WTC11 (cell line): ENCODE results near the gene ARID3B. TPM values are rescaled to one million over a fixed set of nuclear protein-coding genes. Genes with fewer than 3 reads are reported as not detected.
A peak's percentile ranks its signal among the peaks of the same experiment; 100 is the strongest.

Source experiments
- ATAC-seq: fragments of 200-7000 bp; cut with Tn5 transposase; 2 replicates; pipeline ENCODE4 v1.10.0; 2021; ENCODE audit warnings: mild to moderate bottlenecking, moderate library complexity
- CTCF ChIA-PET: fragments of 300-600 bp; sonication (Branson Sonifier 250); formaldehyde crosslinking; loops from one replicate; lab custom pipeline; 2021; ENCODE audit warnings: antibody characterized with exemption; lab: Charles Lee
- POLR2A ChIA-PET: fragments of 350-600 bp; sonication (Branson Sonifier 250); formaldehyde crosslinking; loops from one replicate; lab custom pipeline; 2021; ENCODE audit warnings: antibody characterized with exemption; lab: Charles Lee
- DNase-seq: peaks from one replicate; pipeline ENCODE4 v3.0.0; 2021; ENCODE audit warnings: low spot score
- H3K27ac Mint-ChIP-seq: 2 replicates; pipeline ENCODE4 v1.8.0; 2021; ENCODE audit warnings: mixed read lengths
- H3K27me3 Mint-ChIP-seq: 2 replicates; pipeline ENCODE4 v1.8.0; 2021; ENCODE audit warnings: low read depth, mild to moderate bottlenecking, moderate library complexity, mixed read lengths
- H3K36me3 Mint-ChIP-seq: 2 replicates; pipeline ENCODE4 v1.8.0; 2021; ENCODE audit warnings: mixed read lengths
- H3K4me1 Mint-ChIP-seq: 2 replicates; pipeline ENCODE4 v1.8.0; 2022; ENCODE audit warnings: mixed read lengths
- H3K4me3 Mint-ChIP-seq: 2 replicates; pipeline ENCODE4 v1.8.0; 2021; ENCODE audit warnings: mild to moderate bottlenecking, moderate library complexity, mixed read lengths
- H3K9me3 Mint-ChIP-seq: 2 replicates; pipeline ENCODE4 v1.8.0; 2021; ENCODE audit warnings: mixed read lengths
- GABPB1 ChIP-seq: sonication (generic); formaldehyde crosslinking; IDR thresholded peaks from 2 replicates; pipeline ENCODE4 v1.8.1; 2023; ENCODE audit warnings: mild to moderate bottlenecking, missing genetic modification reagents
- HMGA2 ChIP-seq: fragments of 250-450 bp; sonication (Bioruptor Pico); IDR thresholded peaks from 2 replicates; pipeline ENCODE4 v1.4.0; 2021; ENCODE audit warnings: mild to moderate bottlenecking, moderate library complexity
- KAT7 ChIP-seq: sonication (generic); formaldehyde crosslinking; IDR thresholded peaks from 2 replicates; pipeline ENCODE4 v1.8.1; 2023; ENCODE audit warnings: missing genetic modification reagents, mild to moderate bottlenecking, borderline replicate concordance
- MXD4 ChIP-seq: fragments of 250-450 bp; sonication (Bioruptor Pico); IDR thresholded peaks from 2 replicates; pipeline ENCODE4 v1.8.0; 2021; ENCODE audit warnings: mild to moderate bottlenecking, moderate library complexity, borderline replicate concordance
- NFE2L1 ChIP-seq: sonication (generic); formaldehyde crosslinking; IDR thresholded peaks from 2 replicates; pipeline ENCODE4 v1.8.1; 2023; ENCODE audit warnings: missing genetic modification reagents
- SMAD3 ChIP-seq: sonication (generic); formaldehyde crosslinking; IDR thresholded peaks from 2 replicates; pipeline ENCODE4 v1.8.0; 2022; ENCODE audit warnings: missing genetic modification reagents, mild to moderate bottlenecking, borderline replicate concordance
- TCF7 ChIP-seq: sonication (generic); formaldehyde crosslinking; IDR thresholded peaks from 2 replicates; pipeline ENCODE4 v1.8.0; 2022; ENCODE audit warnings: mild to moderate bottlenecking, low read depth, missing genetic modification reagents, moderate library complexity
- TEAD1 ChIP-seq: sonication (generic); formaldehyde crosslinking; IDR thresholded peaks from 2 replicates; pipeline ENCODE4 v1.8.0; 2022; ENCODE audit warnings: mild to moderate bottlenecking, missing genetic modification reagents
- TP53 ChIP-seq: sonication (generic); formaldehyde crosslinking; IDR thresholded peaks from 2 replicates; pipeline ENCODE4 v1.8.1; 2023; ENCODE audit warnings: mild to moderate bottlenecking, missing genetic modification reagents
- ZNF121 ChIP-seq: sonication (generic); formaldehyde crosslinking; IDR thresholded peaks from 2 replicates; pipeline ENCODE4 v1.8.0; 2023; ENCODE audit warnings: missing genetic modification reagents
- ZNF138 ChIP-seq: sonication (generic); formaldehyde crosslinking; conservative IDR thresholded peaks from 2 replicates; pipeline ENCODE4 v1.8.1; 2022; ENCODE audit warnings: mild to moderate bottlenecking, moderate library complexity, missing genetic modification reagents
- ZNF263 ChIP-seq: sonication (generic); formaldehyde crosslinking; IDR thresholded peaks from 2 replicates; pipeline ENCODE4 v1.8.1; 2022; ENCODE audit warnings: low read depth, mild to moderate bottlenecking, moderate library complexity, missing genetic modification reagents
- ZNF416 ChIP-seq: fragments of 250-450 bp; sonication (Bioruptor Pico); IDR thresholded peaks from 2 replicates; pipeline ENCODE4 v1.9.0; 2021; ENCODE audit warnings: mild to moderate bottlenecking, inconsistent platforms
- ZNF423 ChIP-seq: fragments of 250-450 bp; sonication (Bioruptor Pico); IDR thresholded peaks from 2 replicates; pipeline ENCODE4 v2.1.2; 2022; ENCODE audit warnings: mild to moderate bottlenecking, moderate library complexity
- total RNA-seq: library from RNA; stranded (reverse); gene quantifications from 3 replicates; pipeline ENCODE4 v1.2.3, GENCODE V29; 2021
- TF ChIP-seq, protein P1 (sequence below): fragments of 250-450 bp; sonication (Bioruptor Pico); IDR thresholded peaks from 2 replicates; pipeline ENCODE4 v1.8.0; 2021; ENCODE audit warnings: mild to moderate bottlenecking
- TF ChIP-seq, protein P2 (sequence below): sonication (generic); formaldehyde crosslinking; IDR thresholded peaks from 2 replicates; pipeline ENCODE4 v1.8.1; 2023; ENCODE audit warnings: mild to moderate bottlenecking, missing genetic modification reagents
- TF ChIP-seq, protein P3 (sequence below): sonication (generic); formaldehyde crosslinking; conservative IDR thresholded peaks from 2 replicates; pipeline ENCODE4 v1.8.1; 2023; ENCODE audit warnings: mild to moderate bottlenecking, low read depth, missing genetic modification reagents, moderate library complexity
- TF ChIP-seq, protein P4 (sequence below): sonication (generic); formaldehyde crosslinking; IDR thresholded peaks from 2 replicates; pipeline ENCODE4 v1.8.0; 2022; ENCODE audit warnings: missing genetic modification reagents

Gene ARID3B
- total RNA-seq, 1 experiment from 2014 or later: 133 TPM

GRCh38 chr15:74545776-74546656, 5.0 kb downstream of the ARID3B start:
- Mint-ChIP-seq H3K4me3 (peak overlapping the region; percentile 7; the same call in 1 of the 2 replicates), H3K36me3 (peaks cover 73% of the 10 kb centered on the region), H3K4me1 (peaks cover 52% of the 10 kb centered on the region), H3K27me3 (no peaks in the 10 kb centered on the region), H3K27ac (peak overlapping the region; percentile 92), H3K9me3 (no peaks in the 10 kb centered on the region)
- ChIA-PET CTCF (interaction anchor here (0.9 to 1.9 kb wide), 3 partner anchors 13 to 63 kb away, joined by 3 to 9 read pairs (median 3); no protein-coding TSS in a partner anchor), POLR2A (no interaction called here)
- DNase-seq (peak; percentile 23), ATAC-seq (no peak; the same call in 1 of the 2 replicates)
- TF ChIP-seq GABPB1 (CRISPR knock-in tag) (peak; percentile 66), TP53 (CRISPR knock-in tag) (no peak)

DNA sequence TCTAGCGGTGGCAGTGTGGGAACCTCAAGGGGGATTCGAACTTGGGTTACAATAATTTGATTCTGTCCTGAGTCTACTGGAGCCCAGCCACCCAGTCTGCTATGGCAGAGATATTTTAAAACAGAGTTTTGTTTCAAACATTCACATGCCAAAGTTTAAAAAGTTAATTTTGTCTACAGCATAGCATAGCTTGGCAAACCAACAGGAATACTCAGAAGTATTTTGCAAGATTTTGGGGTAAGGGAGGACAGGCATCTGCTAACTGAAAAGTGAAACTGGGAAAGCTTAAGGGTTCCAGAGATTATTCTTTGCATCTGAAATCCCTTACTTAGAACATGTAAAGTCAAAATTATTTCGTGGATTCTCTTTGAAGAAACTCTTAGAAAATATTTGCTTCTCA, 6.6 kb downstream of the ARID3B start:
- TF ChIP-seq, protein P1, sequence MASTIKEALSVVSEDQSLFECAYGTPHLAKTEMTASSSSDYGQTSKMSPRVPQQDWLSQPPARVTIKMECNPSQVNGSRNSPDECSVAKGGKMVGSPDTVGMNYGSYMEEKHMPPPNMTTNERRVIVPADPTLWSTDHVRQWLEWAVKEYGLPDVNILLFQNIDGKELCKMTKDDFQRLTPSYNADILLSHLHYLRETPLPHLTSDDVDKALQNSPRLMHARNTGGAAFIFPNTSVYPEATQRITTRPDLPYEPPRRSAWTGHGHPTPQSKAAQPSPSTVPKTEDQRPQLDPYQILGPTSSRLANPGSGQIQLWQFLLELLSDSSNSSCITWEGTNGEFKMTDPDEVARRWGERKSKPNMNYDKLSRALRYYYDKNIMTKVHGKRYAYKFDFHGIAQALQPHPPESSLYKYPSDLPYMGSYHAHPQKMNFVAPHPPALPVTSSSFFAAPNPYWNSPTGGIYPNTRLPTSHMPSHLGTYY (CRISPR knock-in tag): no peak
- TF ChIP-seq SMAD3 (CRISPR knock-in tag): no peak
- TF ChIP-seq, protein P2, sequence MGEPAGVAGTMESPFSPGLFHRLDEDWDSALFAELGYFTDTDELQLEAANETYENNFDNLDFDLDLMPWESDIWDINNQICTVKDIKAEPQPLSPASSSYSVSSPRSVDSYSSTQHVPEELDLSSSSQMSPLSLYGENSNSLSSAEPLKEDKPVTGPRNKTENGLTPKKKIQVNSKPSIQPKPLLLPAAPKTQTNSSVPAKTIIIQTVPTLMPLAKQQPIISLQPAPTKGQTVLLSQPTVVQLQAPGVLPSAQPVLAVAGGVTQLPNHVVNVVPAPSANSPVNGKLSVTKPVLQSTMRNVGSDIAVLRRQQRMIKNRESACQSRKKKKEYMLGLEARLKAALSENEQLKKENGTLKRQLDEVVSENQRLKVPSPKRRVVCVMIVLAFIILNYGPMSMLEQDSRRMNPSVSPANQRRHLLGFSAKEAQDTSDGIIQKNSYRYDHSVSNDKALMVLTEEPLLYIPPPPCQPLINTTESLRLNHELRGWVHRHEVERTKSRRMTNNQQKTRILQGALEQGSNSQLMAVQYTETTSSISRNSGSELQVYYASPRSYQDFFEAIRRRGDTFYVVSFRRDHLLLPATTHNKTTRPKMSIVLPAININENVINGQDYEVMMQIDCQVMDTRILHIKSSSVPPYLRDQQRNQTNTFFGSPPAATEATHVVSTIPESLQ (CRISPR knock-in tag): no peak
- no peak for TF ChIP-seq NFE2L1 (CRISPR knock-in tag)
- no peak for TF ChIP-seq TEAD1 (CRISPR knock-in tag)
- TF ChIP-seq ZNF423 (CRISPR knock-in tag): no peak
- TF ChIP-seq HMGA2: no peak
- TF ChIP-seq ZNF138 (CRISPR knock-in tag): no peak
- no peak for TF ChIP-seq TCF7 (CRISPR knock-in tag)
- no peak for TF ChIP-seq KAT7 (CRISPR knock-in tag)
- TF ChIP-seq, protein P3, sequence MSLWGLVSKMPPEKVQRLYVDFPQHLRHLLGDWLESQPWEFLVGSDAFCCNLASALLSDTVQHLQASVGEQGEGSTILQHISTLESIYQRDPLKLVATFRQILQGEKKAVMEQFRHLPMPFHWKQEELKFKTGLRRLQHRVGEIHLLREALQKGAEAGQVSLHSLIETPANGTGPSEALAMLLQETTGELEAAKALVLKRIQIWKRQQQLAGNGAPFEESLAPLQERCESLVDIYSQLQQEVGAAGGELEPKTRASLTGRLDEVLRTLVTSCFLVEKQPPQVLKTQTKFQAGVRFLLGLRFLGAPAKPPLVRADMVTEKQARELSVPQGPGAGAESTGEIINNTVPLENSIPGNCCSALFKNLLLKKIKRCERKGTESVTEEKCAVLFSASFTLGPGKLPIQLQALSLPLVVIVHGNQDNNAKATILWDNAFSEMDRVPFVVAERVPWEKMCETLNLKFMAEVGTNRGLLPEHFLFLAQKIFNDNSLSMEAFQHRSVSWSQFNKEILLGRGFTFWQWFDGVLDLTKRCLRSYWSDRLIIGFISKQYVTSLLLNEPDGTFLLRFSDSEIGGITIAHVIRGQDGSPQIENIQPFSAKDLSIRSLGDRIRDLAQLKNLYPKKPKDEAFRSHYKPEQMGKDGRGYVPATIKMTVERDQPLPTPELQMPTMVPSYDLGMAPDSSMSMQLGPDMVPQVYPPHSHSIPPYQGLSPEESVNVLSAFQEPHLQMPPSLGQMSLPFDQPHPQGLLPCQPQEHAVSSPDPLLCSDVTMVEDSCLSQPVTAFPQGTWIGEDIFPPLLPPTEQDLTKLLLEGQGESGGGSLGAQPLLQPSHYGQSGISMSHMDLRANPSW: no peak
- TF ChIP-seq MXD4: no peak
- TF ChIP-seq ZNF263 (CRISPR knock-in tag): no peak
- TF ChIP-seq, protein P4, sequence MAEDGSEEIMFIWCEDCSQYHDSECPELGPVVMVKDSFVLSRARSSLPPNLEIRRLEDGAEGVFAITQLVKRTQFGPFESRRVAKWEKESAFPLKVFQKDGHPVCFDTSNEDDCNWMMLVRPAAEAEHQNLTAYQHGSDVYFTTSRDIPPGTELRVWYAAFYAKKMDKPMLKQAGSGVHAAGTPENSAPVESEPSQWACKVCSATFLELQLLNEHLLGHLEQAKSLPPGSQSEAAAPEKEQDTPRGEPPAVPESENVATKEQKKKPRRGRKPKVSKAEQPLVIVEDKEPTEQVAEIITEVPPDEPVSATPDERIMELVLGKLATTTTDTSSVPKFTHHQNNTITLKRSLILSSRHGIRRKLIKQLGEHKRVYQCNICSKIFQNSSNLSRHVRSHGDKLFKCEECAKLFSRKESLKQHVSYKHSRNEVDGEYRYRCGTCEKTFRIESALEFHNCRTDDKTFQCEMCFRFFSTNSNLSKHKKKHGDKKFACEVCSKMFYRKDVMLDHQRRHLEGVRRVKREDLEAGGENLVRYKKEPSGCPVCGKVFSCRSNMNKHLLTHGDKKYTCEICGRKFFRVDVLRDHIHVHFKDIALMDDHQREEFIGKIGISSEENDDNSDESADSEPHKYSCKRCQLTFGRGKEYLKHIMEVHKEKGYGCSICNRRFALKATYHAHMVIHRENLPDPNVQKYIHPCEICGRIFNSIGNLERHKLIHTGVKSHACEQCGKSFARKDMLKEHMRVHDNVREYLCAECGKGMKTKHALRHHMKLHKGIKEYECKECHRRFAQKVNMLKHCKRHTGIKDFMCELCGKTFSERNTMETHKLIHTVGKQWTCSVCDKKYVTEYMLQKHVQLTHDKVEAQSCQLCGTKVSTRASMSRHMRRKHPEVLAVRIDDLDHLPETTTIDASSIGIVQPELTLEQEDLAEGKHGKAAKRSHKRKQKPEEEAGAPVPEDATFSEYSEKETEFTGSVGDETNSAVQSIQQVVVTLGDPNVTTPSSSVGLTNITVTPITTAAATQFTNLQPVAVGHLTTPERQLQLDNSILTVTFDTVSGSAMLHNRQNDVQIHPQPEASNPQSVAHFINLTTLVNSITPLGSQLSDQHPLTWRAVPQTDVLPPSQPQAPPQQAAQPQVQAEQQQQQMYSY (CRISPR knock-in tag): no peak
- no peak for TF ChIP-seq ZNF121 (CRISPR knock-in tag)
- no peak for TF ChIP-seq ZNF416
- DNase-seq (no peak), ATAC-seq (no peak)
- no peak overlapping the region for H3K4me3 Mint-ChIP-seq
- H3K36me3 Mint-ChIP-seq: peaks cover 81% of the 10 kb centered on the region
- no peaks in the 10 kb centered on the region for H3K9me3 Mint-ChIP-seq
- H3K4me1 Mint-ChIP-seq: peaks cover 43% of the 10 kb centered on the region
- peak overlapping the region; percentile 87 for H3K27ac Mint-ChIP-seq
- ChIA-PET CTCF (no interaction called here), POLR2A (no interaction called here)
- H3K27me3 Mint-ChIP-seq: no peaks in the 10 kb centered on the region
